ENCODE results near the gene CTDNEP1.

Gene CTDNEP1

GRCh38 chr17:7251661-7252175, at the start of gene CTDNEP1:
CTDNEP1 (minus strand) TSS chr17:7251734; CDS start chr17:7251296, 438 bp downstream.
- peak; percentile 99 for DNase-seq (ENCODE audit: low spot score)

DNA sequence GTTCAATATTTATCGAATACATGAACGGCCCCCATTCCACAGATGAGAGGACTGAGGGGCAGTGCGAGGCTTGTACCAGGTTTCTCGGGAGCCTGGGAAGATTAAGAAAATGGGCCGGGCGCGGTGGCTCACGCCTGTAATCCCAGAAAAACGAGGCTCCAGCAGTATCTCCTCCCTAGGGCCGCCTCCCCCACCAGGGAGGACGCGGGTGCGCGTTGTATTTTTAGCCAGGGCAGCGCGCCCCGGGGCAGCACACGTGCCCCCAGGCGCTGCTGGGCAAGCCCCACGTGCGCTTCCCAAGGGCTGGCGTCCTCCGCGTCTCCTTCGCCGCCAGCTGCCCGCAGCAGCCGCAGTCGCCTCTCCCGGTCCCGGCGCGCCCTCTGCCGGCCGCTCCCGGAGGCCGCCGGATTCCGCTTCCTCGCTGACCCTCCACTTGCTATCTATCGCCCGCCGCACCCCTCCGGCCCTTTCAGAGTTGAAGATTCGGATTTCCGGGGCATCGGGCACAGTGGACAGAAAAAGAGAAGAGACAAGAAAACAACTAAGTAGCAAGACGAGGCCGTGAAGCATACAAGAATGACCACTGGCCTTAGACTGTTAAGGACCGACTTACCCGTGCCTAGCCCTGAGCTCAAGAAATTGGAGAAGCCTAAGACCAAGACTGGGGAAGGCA, 44.8 kb upstream of the CTDNEP1 start:
- peak; percentile 87 for DNase-seq (ENCODE audit: low spot score)

- DNase-seq (ENCODE audit: low spot score): no peak
Measured at GRCh38 chr17:7295230-7296180, 44.0 kb upstream of the CTDNEP1 start.

GRCh38 chr17:7294614-7295153, 43.1 kb upstream of the CTDNEP1 start, which contains the start of gene YBX2:
YBX2 (minus strand) TSS chr17:7294639; CDS start chr17:7294500, 139 bp downstream.
- DNase-seq (ENCODE audit: low spot score): peak; percentile 51

- no peak for DNase-seq (ENCODE audit: low spot score)
Measured at GRCh38 chr17:7293816-7294613, 42.5 kb upstream of the CTDNEP1 start.

GRCh38 chr17:7293159-7293558, 41.6 kb upstream of the CTDNEP1 start:
- no peak for DNase-seq (ENCODE audit: low spot score)

DNA sequence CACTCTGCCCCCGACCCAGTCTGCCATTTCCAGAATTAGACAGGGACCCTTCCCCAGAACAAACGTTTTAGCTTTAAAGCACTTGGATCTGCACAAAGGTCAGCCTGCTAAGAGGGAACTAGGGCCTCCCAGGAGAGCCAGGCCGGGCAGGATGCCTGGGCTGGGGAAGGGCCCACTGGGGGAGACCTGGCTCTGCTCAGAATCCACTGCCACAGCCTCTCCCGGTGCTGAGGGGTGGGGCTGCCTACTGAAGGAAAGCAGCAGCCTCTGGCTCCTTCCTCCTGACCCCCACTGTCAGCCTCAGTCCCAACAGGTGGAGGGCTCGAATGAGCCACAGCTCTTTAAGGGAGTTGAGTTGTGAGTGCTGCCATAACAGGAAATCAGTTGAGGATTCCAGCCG, 41.2 kb upstream of the CTDNEP1 start:
- DNase-seq (ENCODE audit: low spot score): no peak

DNA sequence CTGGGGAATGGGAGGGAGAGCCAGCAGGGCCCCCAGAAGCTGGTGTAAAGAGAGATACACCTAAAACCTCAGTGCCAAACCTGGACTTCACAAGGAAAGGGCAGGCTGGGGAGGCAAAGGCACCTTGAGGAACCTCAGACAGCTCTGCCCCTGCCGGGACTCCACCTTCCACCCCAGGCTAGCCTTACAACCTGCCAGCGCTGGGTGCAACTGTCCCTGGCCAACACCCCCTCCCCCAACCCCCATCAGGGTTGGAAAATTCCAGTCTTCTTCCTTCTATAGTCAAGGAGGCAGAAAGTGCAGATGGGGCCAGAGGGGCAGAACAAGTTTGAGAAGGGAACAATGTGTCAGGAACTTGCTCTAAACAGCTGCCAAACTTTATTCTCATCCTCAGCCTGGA, 40.7 kb upstream of the CTDNEP1 start:
- DNase-seq (ENCODE audit: low spot score): no peak

GRCh38 chr17:7290685-7291084, 39.2 kb upstream of the CTDNEP1 start:
- no peak for DNase-seq (ENCODE audit: low spot score)

- no peak for DNase-seq (ENCODE audit: low spot score)
Measured at GRCh38 chr17:7290166-7290565, 38.6 kb upstream of the CTDNEP1 start.

DNA sequence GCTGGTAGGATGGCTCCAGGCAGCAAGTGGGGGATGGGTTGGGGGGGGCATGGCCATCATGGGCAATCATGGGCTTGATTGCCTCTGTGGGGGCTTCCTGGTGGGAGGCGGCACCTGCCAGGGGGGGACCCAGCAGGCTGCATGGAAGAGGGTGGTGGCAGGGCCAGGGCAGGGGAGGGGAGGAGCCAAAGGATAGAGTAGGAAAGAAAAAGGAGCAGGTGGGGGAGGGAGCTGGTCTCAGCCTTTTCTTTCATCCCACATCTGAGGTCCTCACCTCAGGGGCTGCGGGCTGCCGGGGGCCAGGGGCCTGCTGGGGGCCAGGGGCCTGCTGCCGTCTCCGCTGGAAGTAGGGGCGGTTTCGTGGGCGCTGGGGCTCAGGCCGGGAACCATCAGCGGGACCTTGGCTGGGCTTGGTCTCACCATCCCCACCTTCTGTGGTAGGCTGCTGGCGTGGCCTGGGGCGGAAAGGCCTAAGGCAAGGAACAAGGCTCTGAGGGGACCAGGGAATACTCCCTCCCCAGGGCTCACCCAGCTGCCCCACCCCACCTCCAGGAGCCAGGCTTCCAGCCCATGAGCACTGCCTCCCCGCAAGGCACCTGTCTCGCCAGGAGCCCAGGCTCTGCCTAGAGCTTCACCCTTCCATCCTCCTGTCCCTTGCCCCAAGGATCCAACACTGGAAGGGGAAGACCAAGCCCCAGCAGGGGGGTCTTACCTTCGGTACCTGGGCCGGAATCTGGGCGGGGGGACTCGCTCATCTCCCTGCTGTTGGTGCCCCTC, 37.9 kb upstream of the CTDNEP1 start:
- DNase-seq (ENCODE audit: low spot score): no peak

DNA sequence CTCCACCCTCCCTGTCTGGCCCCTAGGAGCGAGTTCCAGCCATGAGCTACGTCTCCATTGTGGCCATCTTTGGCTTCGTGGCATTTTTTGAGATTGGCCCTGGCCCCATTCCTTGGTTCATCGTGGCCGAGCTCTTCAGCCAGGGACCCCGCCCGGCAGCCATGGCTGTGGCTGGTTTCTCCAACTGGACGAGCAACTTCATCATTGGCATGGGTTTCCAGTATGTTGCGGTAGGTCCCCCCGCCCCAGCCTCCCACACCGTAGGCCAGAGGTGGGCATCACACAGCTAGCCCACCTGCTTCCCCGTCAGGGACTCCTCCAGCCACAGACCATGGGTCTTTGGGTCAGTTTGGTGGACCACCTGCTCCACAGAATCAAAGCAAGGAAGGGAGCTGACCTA, 34.1 kb upstream of the CTDNEP1 start:
- no peak for DNase-seq (ENCODE audit: low spot score)

- no peak for DNase-seq (ENCODE audit: low spot score)
Measured at GRCh38 chr17:7284911-7285310, 33.4 kb upstream of the CTDNEP1 start.

DNA sequence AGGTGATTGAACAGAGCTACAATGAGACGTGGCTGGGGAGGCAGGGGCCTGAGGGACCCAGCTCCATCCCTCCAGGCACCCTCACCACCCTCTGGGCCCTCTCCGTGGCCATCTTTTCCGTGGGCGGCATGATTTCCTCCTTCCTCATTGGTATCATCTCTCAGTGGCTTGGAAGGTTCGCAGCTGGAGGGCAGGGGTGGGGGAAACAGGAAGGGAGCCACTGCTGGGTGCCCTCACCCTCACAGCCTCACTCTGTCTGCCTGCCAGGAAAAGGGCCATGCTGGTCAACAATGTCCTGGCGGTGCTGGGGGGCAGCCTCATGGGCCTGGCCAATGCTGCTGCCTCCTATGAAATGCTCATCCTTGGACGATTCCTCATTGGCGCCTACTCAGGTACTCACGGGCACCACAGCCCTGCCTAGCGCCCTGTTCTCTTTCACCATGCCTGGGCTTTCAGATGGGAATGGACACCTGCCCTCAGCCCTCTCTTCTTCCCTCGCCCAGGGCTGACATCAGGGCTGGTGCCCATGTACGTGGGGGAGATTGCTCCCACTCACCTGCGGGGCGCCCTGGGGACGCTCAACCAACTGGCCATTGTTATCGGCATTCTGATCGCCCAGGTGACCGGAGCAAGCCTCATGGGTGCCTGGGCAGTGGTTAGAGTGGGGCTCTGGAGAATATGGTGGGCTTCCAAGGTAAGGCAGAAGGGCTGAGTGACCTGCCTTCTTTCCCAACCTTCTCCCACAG, 32.1 kb upstream of the CTDNEP1 start:
- DNase-seq (ENCODE audit: low spot score): no peak

DNA sequence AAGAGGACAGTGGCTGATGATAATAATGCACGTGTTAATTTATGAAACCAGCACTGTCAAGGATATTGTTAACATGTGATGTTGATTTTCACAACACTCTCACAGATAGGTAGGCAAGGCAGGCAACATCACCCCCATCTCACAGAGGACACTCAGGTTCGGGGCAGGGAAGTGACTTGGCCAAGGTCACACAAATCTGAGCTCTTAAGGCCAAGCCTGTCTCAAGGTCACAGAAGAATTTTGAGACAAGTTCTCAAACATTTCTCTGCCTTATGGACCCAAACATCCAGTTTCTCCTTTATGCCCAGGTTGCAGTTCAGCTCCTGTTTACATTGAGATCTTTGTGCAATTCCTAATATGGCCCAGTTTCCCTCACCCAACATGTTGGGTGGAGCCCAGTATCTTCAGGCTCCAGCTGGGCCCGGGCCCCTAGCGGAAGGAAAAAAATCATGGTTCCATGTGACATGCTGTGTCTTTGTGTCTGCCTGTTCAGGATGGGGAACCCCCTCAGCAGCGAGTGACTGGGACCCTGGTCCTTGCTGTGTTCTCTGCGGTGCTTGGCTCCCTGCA, 31.3 kb upstream of the CTDNEP1 start:
- no peak for DNase-seq (ENCODE audit: low spot score)

- no peak for DNase-seq (ENCODE audit: low spot score)
Measured at GRCh38 chr17:7281953-7282751, 30.6 kb upstream of the CTDNEP1 start.

DNA sequence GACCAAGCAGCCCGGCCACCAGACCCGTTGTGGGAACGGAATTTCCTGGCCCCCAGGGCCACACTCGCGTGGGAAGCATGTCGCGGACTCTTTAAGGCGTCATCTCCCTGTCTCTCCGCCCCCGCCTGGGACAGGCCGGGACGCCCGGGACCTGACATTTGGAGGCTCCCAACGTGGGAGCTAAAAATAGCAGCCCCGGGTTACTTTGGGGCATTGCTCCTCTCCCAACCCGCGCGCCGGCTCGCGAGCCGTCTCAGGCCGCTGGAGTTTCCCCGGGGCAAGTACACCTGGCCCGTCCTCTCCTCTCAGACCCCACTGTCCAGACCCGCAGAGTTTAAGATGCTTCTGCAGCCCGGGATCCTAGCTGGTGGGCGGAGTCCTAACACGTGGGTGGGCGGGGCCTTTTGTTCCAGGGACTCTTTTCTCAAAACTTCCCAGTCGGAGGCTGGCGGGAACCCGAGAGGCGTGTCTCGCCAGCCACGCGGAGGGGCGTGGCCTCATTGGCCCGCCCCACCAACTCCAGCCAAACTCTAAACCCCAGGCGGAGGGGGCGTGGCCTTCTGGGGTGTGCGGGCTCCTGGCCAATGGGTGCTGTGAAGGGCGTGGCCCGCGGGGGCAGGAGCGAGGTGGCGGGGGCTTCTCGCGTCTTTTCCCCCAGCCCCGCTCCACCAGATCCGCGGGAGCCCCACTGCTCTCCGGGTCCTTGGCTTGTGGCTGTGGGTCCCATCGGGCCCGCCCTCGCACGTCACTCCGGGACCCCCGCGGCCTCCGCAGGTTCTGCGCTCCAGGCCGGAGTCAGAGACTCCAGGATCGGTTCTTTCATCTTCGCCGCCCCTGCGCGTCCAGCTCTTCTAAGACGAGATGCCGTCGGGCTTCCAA, 29.8 kb upstream of the CTDNEP1 start, which contains the start of gene SLC2A4:
Gene SLC2A4 (plus strand): TSS at position 645 of the 879 bp plus-strand sequence. CDS start 217 bp downstream, at position 862.
- DNase-seq (ENCODE audit: low spot score): peak; percentile 98

Measured in AG08395 (cell line).